NB4 (cell line): ENCODE results near the gene HEPACAM2.

Source experiments
- DNase-seq: peaks from one replicate; pipeline ENCODE4 v3.0.0; 2010; ENCODE audit warnings: low read depth
- H3K4me3 ChIP-seq: one replicate; pipeline ENCODE4 v1.5.1; 2011; ENCODE audit warnings: mild to moderate bottlenecking, low read depth, low read length, moderate library complexity
- CTCF ChIP-seq: IDR thresholded peaks from one replicate; pipeline ENCODE4 v1.5.1; 2012; ENCODE audit warnings: low read depth, low read length
- MAX ChIP-seq: IDR thresholded peaks from 2 replicates; pipeline ENCODE4 v1.6.1; 2011; ENCODE audit warnings: low read depth, low read length
- MYC ChIP-seq: IDR thresholded peaks from 2 replicates; pipeline ENCODE4 v1.6.1; 2011; ENCODE audit warnings: low read depth, low read length
- POLR2A ChIP-seq: IDR thresholded peaks from 2 replicates; pipeline ENCODE4 v1.6.1; 2011; ENCODE audit warnings: mild to moderate bottlenecking; ENCODE audit not compliant: insufficient read length; ENCODE audit errors: extremely low read depth

The HEPACAM2 gene

GRCh38 chr7:93188870-93189634 lies 37.2 kb downstream of the HEPACAM2 start:
- no peak for DNase-seq
- no peak overlapping the region for H3K4me3 ChIP-seq
- no peak for TF ChIP-seq MAX
- TF ChIP-seq MYC, result no peak
- TF ChIP-seq CTCF, result no peak
- no peak for TF ChIP-seq POLR2A

GRCh38 chr7:93185303-93186027 lies 40.8 kb downstream of the HEPACAM2 start:
- TF ChIP-seq POLR2A (no peak), CTCF (no peak), MYC (no peak), MAX (no peak)
- no peak for DNase-seq
- H3K4me3 ChIP-seq, result no peak overlapping the region

GRCh38 chr7:93179173-93179572 lies 47.1 kb downstream of the HEPACAM2 start:
- TF ChIP-seq POLR2A (no peak), MYC (no peak), MAX (no peak), CTCF (no peak)
- no peak overlapping the region for H3K4me3 ChIP-seq
- no peak for DNase-seq

- peak; percentile 23 for DNase-seq
- TF ChIP-seq MYC (no peak), MAX (no peak), POLR2A (no peak), CTCF (no peak)
- no peak overlapping the region for H3K4me3 ChIP-seq
Measured at GRCh38 chr7:93178213-93178612, 48.1 kb downstream of the HEPACAM2 start.

GRCh38 chr7:93176992-93177580 lies 49.2 kb downstream of the HEPACAM2 start:
- TF ChIP-seq MAX (no peak), MYC (no peak), POLR2A (no peak), CTCF (no peak)
- DNase-seq, result no peak
- no peak overlapping the region for H3K4me3 ChIP-seq
